Suprapubic skin (tissue), 3 donors: ENCODE results near the gene PRDM1.

Experiments
- CTCF ChIP-seq, 2 donors: fragments of 200-600 bp in 1 of 2; fragments of 450-650 bp in 1 of 2; sonication (generic) in 1 of 2; IDR thresholded peaks; one replicate each; pipeline ENCODE4 v1.5.1; 2016 to 2019; ENCODE audit warnings: antibody characterized with exemption in 2 of 2, mild to moderate bottlenecking in 1 of 2, moderate library complexity in 1 of 2
- POLR2A ChIP-seq, 2 donors: fragments of 450-650 bp; IDR thresholded peaks; one replicate each; pipeline ENCODE4 v1.6.1; 2017; ENCODE audit warnings: antibody characterized with exemption in 2 of 2, mild to moderate bottlenecking in 2 of 2, moderate library complexity in 2 of 2

GRCh38 chr6:106063448-106063850 is 22.7 kb upstream of the PRDM1 start:
- no peak for TF ChIP-seq POLR2A (IDR thresholded peaks at IDR 0.05)
- no peak for TF ChIP-seq CTCF (IDR thresholded peaks at IDR 0.05)
